ENCODE measurements around the gene ZNF850.

GRCh38 chr19:36679455-36679854, 93.2 kb downstream of the ZNF850 start:
- no peak for TF ChIP-seq CTCF (IDR thresholded peaks at IDR 0.05)
- no peak for TF ChIP-seq POLR2A (IDR thresholded peaks at IDR 0.05)
